Measurements from ENCODE around the gene ZNG1F.
"Not testable (repeated sequence)": the region's sequence is repeated elsewhere in the genome, so short reads cannot be mapped to it uniquely, and the experiment has no call there.

- TF ChIP-seq IRF1 (CRISPR knock-in tag; IDR thresholded peaks at IDR 0.05; ENCODE audit: low read depth); POLR2AphosphoS5 (IDR thresholded peaks at IDR 0.05; ENCODE audit: low read depth, low read length); MAFF (IDR thresholded peaks at IDR 0.05; ENCODE audit: low read depth, low read length); THRA (CRISPR knock-in tag; IDR thresholded peaks at IDR 0.05; ENCODE audit: borderline replicate concordance); KAT8 (CRISPR knock-in tag; IDR thresholded peaks at IDR 0.05): not testable (repeated sequence)
These were observed 77.7 kb downstream of the ZNG1F start for GRCh38 chr9:41111414-41111813.

Measured in HepG2 (cell line).